GM18508 (cell line): Measurements from ENCODE around the gene TOM1L2.

Experiments
- ATAC-seq: cut with Tn5 transposase; IDR thresholded peaks from one replicate; pipeline ENCODE4 v1.9.1; 2021; ENCODE audit warnings: moderate number of reproducible peaks; ENCODE audit not compliant: insufficient read depth, unreplicated experiment

Gene TOM1L2

GRCh38 chr17:17884391-17885357 is 87.5 kb downstream of the TOM1L2 start:
- no peak for ATAC-seq

- ATAC-seq, result no peak
Observed at GRCh38 chr17:17883801-17884200, 88.4 kb downstream of the TOM1L2 start.

GRCh38 chr17:17882082-17882581 is 90.1 kb downstream of the TOM1L2 start:
- no peak for ATAC-seq

- ATAC-seq, result no peak
Observed at GRCh38 chr17:17880577-17881196, 91.5 kb downstream of the TOM1L2 start.

GRCh38 chr17:17877529-17878358 is 94.5 kb downstream of the TOM1L2 start:
- ATAC-seq, result no peak

- ATAC-seq, result no peak
Observed at GRCh38 chr17:17876959-17877528, 95.2 kb downstream of the TOM1L2 start.

GRCh38 chr17:17874478-17874877 is 97.7 kb downstream of the TOM1L2 start:
- ATAC-seq, result no peak

- no peak for ATAC-seq
Observed at GRCh38 chr17:17873450-17873991, 98.7 kb downstream of the TOM1L2 start.

GRCh38 chr17:17872547-17873345 is 99.5 kb downstream of the TOM1L2 start:
- ATAC-seq, result no peak

GRCh38 chr17:17871913-17872312 is 100.3 kb downstream of the TOM1L2 start:
- ATAC-seq, result no peak

- no peak for ATAC-seq
Observed at GRCh38 chr17:17870247-17870646, 102.0 kb downstream of the TOM1L2 start.

GRCh38 chr17:17868641-17869522 is 103.3 kb downstream of the TOM1L2 start:
- no peak for ATAC-seq

GRCh38 chr17:17866897-17867296 is 105.3 kb downstream of the TOM1L2 start:
- no peak for ATAC-seq

GRCh38 chr17:17866425-17866824 is 105.8 kb downstream of the TOM1L2 start:
- no peak for ATAC-seq

- no peak for ATAC-seq
Observed at GRCh38 chr17:17865035-17865434, 107.2 kb downstream of the TOM1L2 start.

GRCh38 chr17:17860766-17861107 is 111.5 kb downstream of the TOM1L2 start:
- no peak for ATAC-seq

- ATAC-seq, result no peak
Observed at GRCh38 chr17:17859909-17860765, 112.1 kb downstream of the TOM1L2 start.
